Esophagus muscularis mucosa (tissue), 4 donors: ENCODE results near the gene ZNF213. TPM values are rescaled to one million over a fixed set of nuclear protein-coding genes. Genes with fewer than 3 reads are reported as not detected.
A peak's percentile ranks its signal among the peaks of the same experiment; 100 is the strongest.

Source experiments
- DNase-seq: peaks from one replicate; pipeline ENCODE4 v3.0.0-alpha.2; 2017; ENCODE audit errors: extremely low spot score
- H3K27ac ChIP-seq, 4 donors: fragments of 200-600 bp; sonication (generic); replicated peaks in 1 of 4; 1 replicate in 3 of 4; 2 replicates in 1 of 4; pipeline ENCODE4 v1.5.1; 2016 to 2019; ENCODE audit warnings: mild to moderate bottlenecking in 1 of 4
- H3K27me3 ChIP-seq, 4 donors: fragments of 200-600 bp; sonication (generic); one replicate each; pipeline versions ENCODE4 v1.5.1 to v1.6.0; 2016 to 2019
- H3K36me3 ChIP-seq, 4 donors: fragments of 200-600 bp; sonication (generic); one replicate each; pipeline ENCODE4 v1.5.1; 2016 to 2019
- H3K4me1 ChIP-seq, 4 donors: fragments of 200-600 bp; sonication (generic); one replicate each; pipeline ENCODE4 v1.5.1; 2016 to 2019
- H3K4me3 ChIP-seq, 4 donors: fragments of 200-600 bp; sonication (generic); 1 replicate in 2 of 4; 2 replicates in 2 of 4; pipeline ENCODE4 v1.5.1; 2016 to 2019; ENCODE audit warnings: mild to moderate bottlenecking in 4 of 4, moderate library complexity in 1 of 4
- H3K9me3 ChIP-seq, 4 donors: fragments of 200-600 bp; sonication (generic); 1 replicate in 3 of 4; 2 replicates in 1 of 4; pipeline ENCODE4 v1.5.1; 2016 to 2019
- EP300 ChIP-seq: sonication (generic); formaldehyde crosslinking; IDR thresholded peaks from one replicate; pipeline ENCODE4 v1.6.1; 2017; ENCODE audit warnings: antibody characterized with exemption
- POLR2A ChIP-seq: fragments of 450-650 bp; IDR thresholded peaks from one replicate; pipeline ENCODE4 v1.6.1; 2017; ENCODE audit warnings: antibody characterized with exemption, moderate library complexity, mild to moderate bottlenecking, low read depth
- POLR2AphosphoS5 ChIP-seq, 2 donors: sonication (generic); formaldehyde crosslinking; IDR thresholded peaks; one replicate each; pipeline ENCODE4 v1.6.1; 2017; ENCODE audit warnings: antibody characterized with exemption in 2 of 2
- WGBS: methylation state at CpG from one replicate; pipeline ENCODE4 v1.1.5; 2018; 5-methylcytosine and 5-hydroxymethylcytosine counted together
- intact Hi-C: fragments of 100-400 bp; cut with DNase I; formaldehyde crosslinking; loops from one replicate; pipeline ENCODE4 v1.15.1; 2023
- total RNA-seq, 4 donors: library from RNA; depleted of rRNA; stranded (reverse); fragments of >200 nt; gene quantifications; one replicate each; pipeline versions ENCODE4 v1.1.0 to v1.2.1, GENCODE V29; 2016
- TF ChIP-seq, protein P1 (sequence below), 3 experiments: fragments of 200-600 bp in 2 of 3; fragments of 450-650 bp in 1 of 3; sonication (generic) in 2 of 3; IDR thresholded peaks; one replicate each; pipeline ENCODE4 v1.5.1; 2017 to 2019; ENCODE audit warnings: antibody characterized with exemption in 3 of 3, mild to moderate bottlenecking in 2 of 3, moderate library complexity in 1 of 3

Gene ZNF213
- total RNA-seq, 4 donors from 2014 or later: 8.4 to 18.3 (median 13.5) TPM

DNA sequence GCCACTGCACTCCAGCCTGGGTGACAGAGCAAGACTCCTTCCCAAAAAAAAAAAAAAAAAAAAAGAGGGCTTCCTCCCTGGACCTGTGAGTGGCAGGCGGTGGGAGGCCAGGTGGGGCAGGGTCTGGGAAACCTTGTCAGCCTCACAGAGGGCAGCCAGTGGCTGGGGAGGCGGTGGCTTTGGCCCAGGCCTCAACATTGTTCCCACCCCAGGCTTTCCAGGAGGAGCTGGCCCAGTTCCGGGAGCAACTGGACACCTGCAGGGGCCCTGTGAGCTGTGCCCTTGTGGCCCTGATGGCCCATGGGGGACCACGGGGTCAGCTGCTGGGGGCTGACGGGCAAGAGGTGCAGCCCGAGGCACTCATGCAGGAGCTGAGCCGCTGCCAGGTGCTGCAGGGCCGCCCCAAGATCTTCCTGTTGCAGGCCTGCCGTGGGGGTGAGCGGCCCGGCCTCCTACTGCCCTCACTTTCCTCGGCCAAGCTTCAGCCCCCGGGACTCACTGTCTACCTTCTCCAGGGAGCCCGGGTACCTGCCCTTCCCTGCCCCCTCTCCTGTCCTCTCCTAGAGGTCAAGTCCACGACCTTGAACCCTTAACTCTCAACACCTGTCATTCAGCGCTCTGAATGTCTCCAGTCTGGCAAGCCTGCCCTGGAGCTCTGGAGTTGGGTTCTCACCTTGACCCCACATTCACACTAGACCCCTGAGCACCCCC, 12.4 kb downstream of the ZNF213 start:
- peaks cover 30 to 33% (median 31%) of the 10 kb centered on the region in 4 donors for H3K4me1 ChIP-seq
- H3K9me3 ChIP-seq: no peaks in the 10 kb centered on the region
- no peak for DNase-seq
- no peak overlapping the region for H3K4me3 ChIP-seq
- intact Hi-C loops: no loop called here
- peaks cover 4 to 10% (median 8%) of the 10 kb centered on the region in 4 donors for H3K36me3 ChIP-seq
- no peak overlapping the region for H3K27ac ChIP-seq
- no peaks in the 10 kb centered on the region for H3K27me3 ChIP-seq
- WGBS: 96% methylated on average over 12 of the region's 16 CpGs
- no peak for TF ChIP-seq POLR2A
- TF ChIP-seq EP300: no peak
- no peak for TF ChIP-seq POLR2AphosphoS5 (IDR thresholded peaks at IDR 0.05)
- TF ChIP-seq, protein P1, sequence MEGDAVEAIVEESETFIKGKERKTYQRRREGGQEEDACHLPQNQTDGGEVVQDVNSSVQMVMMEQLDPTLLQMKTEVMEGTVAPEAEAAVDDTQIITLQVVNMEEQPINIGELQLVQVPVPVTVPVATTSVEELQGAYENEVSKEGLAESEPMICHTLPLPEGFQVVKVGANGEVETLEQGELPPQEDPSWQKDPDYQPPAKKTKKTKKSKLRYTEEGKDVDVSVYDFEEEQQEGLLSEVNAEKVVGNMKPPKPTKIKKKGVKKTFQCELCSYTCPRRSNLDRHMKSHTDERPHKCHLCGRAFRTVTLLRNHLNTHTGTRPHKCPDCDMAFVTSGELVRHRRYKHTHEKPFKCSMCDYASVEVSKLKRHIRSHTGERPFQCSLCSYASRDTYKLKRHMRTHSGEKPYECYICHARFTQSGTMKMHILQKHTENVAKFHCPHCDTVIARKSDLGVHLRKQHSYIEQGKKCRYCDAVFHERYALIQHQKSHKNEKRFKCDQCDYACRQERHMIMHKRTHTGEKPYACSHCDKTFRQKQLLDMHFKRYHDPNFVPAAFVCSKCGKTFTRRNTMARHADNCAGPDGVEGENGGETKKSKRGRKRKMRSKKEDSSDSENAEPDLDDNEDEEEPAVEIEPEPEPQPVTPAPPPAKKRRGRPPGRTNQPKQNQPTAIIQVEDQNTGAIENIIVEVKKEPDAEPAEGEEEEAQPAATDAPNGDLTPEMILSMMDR (IDR thresholded peaks at IDR 0.05): no peak

DNA sequence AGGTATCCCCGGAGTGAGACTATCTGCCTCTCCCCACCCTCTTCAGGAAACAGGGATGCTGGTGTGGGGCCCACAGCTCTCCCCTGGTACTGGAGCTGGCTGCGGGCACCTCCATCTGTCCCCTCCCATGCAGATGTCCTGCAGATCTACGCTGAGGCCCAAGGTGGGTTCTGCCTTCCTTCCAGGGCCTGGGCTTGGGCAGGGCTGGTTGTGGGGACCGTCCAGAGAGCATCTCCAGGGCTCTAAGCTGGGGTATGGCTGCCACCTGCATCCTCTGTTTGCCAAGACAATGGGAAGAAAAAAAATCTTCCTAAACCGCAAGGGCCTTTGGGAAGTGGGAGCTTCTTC, 12.9 kb downstream of the ZNF213 start:
- intact Hi-C loops: no loop called here

DNA sequence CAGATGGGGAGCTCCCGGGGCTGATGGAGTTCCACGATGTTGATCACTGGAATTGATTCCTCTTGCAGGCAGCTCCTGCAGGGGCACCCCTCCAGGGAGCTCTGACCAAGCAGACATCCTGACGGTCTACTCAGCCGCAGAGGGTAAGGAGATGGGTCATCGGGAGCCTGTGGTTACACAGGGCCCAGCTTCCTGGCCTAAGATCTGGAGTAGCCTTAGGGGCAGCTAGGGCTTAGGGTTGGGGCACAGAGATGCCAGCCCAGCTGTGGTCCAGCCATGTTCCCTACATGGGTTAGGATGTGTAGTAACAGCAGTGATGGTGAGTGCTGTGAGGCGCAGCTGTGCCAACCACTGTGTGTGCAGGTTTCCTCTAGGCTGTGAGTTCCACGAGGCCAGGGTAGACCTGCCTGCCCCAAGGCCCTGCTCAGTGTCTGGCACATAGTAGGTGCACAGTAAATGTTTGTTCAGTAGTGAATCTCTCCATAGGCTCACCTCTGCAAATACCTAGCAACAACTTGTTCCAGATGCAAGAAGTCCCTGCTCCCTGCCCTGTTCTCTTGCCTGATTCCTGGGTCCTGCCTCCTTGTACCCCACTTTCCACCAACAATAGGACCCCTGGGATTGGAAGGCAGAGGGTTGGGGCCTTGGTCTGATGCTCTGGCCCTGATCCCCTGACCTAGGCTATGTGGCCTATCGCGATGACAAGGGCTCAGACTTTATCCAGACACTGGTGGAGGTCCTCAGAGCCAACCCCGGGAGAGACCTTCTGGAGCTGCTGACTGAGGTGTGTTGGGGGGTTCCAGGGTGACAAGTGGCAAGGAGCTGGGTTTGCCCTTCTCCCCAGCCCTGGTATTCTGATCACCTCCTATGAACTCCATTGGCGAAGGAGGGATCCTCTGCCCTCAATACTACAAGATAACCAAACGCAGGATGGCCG, 13.7 kb downstream of the ZNF213 start:
- Histone ChIP-seq H3K4me1 (peaks cover 25 to 39% (median 36%) of the 10 kb centered on the region in 4 donors), H3K4me3 (no peak overlapping the region), H3K27ac (peak overlapping the region in 1 of 4 donors; percentile 91), H3K36me3 (no peaks in the 10 kb centered on the region), H3K27me3 (no peaks in the 10 kb centered on the region), H3K9me3 (no peaks in the 10 kb centered on the region)
- 97% methylated on average over 12 of the region's 13 CpGs for WGBS
- intact Hi-C loops: no loop called here
- TF ChIP-seq POLR2AphosphoS5 (IDR thresholded peaks at IDR 0.05): no peak
- no peak for DNase-seq

More for the DNA sequence above, 12.9 kb downstream of the ZNF213 start:
- TF ChIP-seq POLR2AphosphoS5 (IDR thresholded peaks at IDR 0.05): no peak
- no peak for DNase-seq
- Histone ChIP-seq H3K4me1 (peaks cover 30 to 38% (median 35%) of the 10 kb centered on the region in 4 donors), H3K4me3 (no peak overlapping the region), H3K27me3 (no peaks in the 10 kb centered on the region), H3K27ac (no peak overlapping the region), H3K36me3 (peaks cover 0 to 5% (median 3%) of the 10 kb centered on the region in 4 donors), H3K9me3 (no peaks in the 10 kb centered on the region)
- WGBS: 90% methylated on average over 4 of the region's 5 CpGs

DNA sequence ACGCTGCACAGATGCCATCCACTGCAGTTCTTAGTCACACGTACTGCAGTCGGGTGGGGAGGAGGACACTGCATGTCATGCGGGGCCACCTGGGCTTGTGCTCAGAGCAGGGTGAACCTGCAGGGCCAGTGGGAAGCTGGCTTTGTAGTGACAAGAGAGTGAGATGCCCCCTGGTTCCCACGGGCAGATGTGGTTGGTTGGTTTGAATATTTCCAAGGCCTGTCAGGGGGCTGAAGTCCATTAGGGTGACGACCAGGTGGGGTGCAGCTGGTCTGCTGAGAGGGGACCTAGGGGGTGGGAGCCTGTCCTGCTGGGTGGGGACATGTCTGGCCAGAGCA, 14.3 kb downstream of the ZNF213 start:
- H3K36me3 ChIP-seq: no peaks in the 10 kb centered on the region
- no peak for DNase-seq
- H3K4me1 ChIP-seq: peaks cover 21 to 36% (median 35%) of the 10 kb centered on the region in 4 donors
- peak overlapping the region; percentile 87 to 91 (median 89) for H3K27ac ChIP-seq
- TF ChIP-seq, protein P1 (IDR thresholded peaks at IDR 0.05): no peak
- TF ChIP-seq POLR2A (no peak), POLR2AphosphoS5 (IDR thresholded peaks at IDR 0.05) (no peak), EP300 (no peak)
- intact Hi-C loops: no loop called here
- H3K9me3 ChIP-seq: no peaks in the 10 kb centered on the region
- peak overlapping the region; percentile 65 to 74 (median 72) for H3K4me3 ChIP-seq
- WGBS: 100% methylated on average over 3 of the region's 6 CpGs
- H3K27me3 ChIP-seq: no peaks in the 10 kb centered on the region

DNA sequence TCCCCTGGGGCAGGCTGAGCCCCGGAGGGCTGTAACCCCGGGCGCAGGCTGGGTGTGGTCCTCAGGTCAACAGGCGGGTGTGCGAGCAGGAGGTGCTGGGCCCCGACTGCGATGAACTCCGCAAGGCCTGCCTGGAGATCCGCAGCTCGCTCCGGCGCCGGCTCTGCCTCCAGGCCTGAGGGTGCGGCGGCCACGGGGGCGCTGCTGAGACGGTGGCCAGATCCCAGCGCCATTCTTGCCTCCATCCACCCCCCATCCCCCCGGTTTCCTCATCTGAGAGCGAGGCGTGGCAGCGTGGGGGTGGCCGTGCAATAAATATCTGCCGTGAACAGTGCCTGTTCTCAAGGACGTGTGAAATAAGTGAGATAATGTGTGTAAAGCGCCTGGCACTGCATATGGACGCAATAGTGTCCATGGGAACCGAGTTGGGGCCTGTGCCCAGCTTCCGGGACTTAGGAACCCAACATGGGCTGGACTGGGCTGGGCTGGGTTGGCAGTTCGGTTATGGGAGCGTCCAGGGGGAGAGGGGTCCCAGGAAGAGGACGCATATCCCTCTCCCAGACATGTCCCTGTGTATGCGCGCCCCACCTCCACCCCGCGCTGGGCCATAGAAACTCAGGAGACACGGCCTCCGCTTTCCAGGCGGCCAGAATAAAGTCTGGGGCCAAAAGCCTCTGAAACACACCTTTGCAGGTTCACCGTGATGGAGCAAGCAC, 15.0 kb downstream of the ZNF213 start:
- TF ChIP-seq POLR2AphosphoS5 (IDR thresholded peaks at IDR 0.05) (peak in 1 of 2 donors; percentile 13), EP300 (no peak), POLR2A (no peak)
- TF ChIP-seq, protein P1 (IDR thresholded peaks at IDR 0.05): peak; percentile 31 to 47 (median 43)
- Histone ChIP-seq H3K4me3 (peak overlapping the region; percentile 65 to 74 (median 72)), H3K27me3 (no peaks in the 10 kb centered on the region), H3K36me3 (no peaks in the 10 kb centered on the region), H3K4me1 (peaks cover 17 to 36% (median 35%) of the 10 kb centered on the region in 4 donors), H3K9me3 (no peaks in the 10 kb centered on the region), H3K27ac (peak overlapping the region; percentile 87 to 91 (median 89))
- intact Hi-C loops: no loop called here
- no peak for DNase-seq
- WGBS: 11% methylated on average over 25 of the region's 41 CpGs
